CD4-positive, alpha-beta T cell treated with Interleukin-4 for 1 hour (primary cell): ENCODE measurements around the gene XRRA1.
A peak's percentile ranks its signal among the peaks of the same experiment; 100 is the strongest.
"Not testable (repeated sequence)": the region's sequence is repeated elsewhere in the genome, so short reads cannot be mapped to it uniquely, and the experiment has no call there.

ENCODE experiments used
- DNase-seq, 2 donors: peaks; one replicate each; pipeline ENCODE4 v3.0.0-alpha.2; 2020 to 2022

XRRA1 gene

GRCh38 chr11:74893015-74893414, 55.9 kb downstream of the XRRA1 start:
- DNase-seq: not testable (repeated sequence)

GRCh38 chr11:74877132-74877531, 71.8 kb downstream of the XRRA1 start:
- peak in 1 of 2 donors; percentile 16 for DNase-seq

- no peak for DNase-seq
Observed at GRCh38 chr11:74871037-74871436, 77.9 kb downstream of the XRRA1 start.

GRCh38 chr11:74870485-74870884, 78.4 kb downstream of the XRRA1 start:
- DNase-seq: peak in 1 of 2 donors; percentile 29

GRCh38 chr11:74866557-74866956, 82.3 kb downstream of the XRRA1 start:
- DNase-seq: no peak

- no peak for DNase-seq
Observed at GRCh38 chr11:74863410-74863809, 85.5 kb downstream of the XRRA1 start.

GRCh38 chr11:74860743-74861142, 88.1 kb downstream of the XRRA1 start:
- DNase-seq: no peak

- DNase-seq: no peak
Observed at GRCh38 chr11:74853223-74853622, 95.7 kb downstream of the XRRA1 start.

GRCh38 chr11:74849525-74850391, 99.1 kb downstream of the XRRA1 start:
- no peak for DNase-seq

- DNase-seq: no peak
Observed at GRCh38 chr11:74847895-74848294, 101.0 kb downstream of the XRRA1 start.

GRCh38 chr11:74847395-74847794, 101.5 kb downstream of the XRRA1 start:
- no peak for DNase-seq

GRCh38 chr11:74846770-74847169, 102.1 kb downstream of the XRRA1 start:
- no peak for DNase-seq

- DNase-seq: no peak
Observed at GRCh38 chr11:74845978-74846517, 102.8 kb downstream of the XRRA1 start.

- no peak for DNase-seq
Observed at GRCh38 chr11:74844865-74845264, 104.0 kb downstream of the XRRA1 start.

- no peak for DNase-seq
Observed at GRCh38 chr11:74844072-74844471, 104.8 kb downstream of the XRRA1 start.

- no peak for DNase-seq
Observed at GRCh38 chr11:74842967-74843366, 105.9 kb downstream of the XRRA1 start.

- DNase-seq: no peak
Observed at GRCh38 chr11:74840486-74840885, 108.4 kb downstream of the XRRA1 start.

GRCh38 chr11:74839971-74840370, 108.9 kb downstream of the XRRA1 start:
- DNase-seq: no peak

- DNase-seq: no peak
Observed at GRCh38 chr11:74839446-74839845, 109.4 kb downstream of the XRRA1 start.

GRCh38 chr11:74838188-74838587, 110.7 kb downstream of the XRRA1 start:
- DNase-seq: no peak

- no peak for DNase-seq
Observed at GRCh38 chr11:74837191-74837590, 111.7 kb downstream of the XRRA1 start.

- DNase-seq: no peak
Observed at GRCh38 chr11:74826901-74827300, 122.0 kb downstream of the XRRA1 start.

GRCh38 chr11:74825596-74825995, 123.3 kb downstream of the XRRA1 start:
- DNase-seq: not testable (repeated sequence)

GRCh38 chr11:74824285-74824982, 124.5 kb downstream of the XRRA1 start:
- DNase-seq: no peak
